GM12872 (cell line): ENCODE results near the gene SIL1.

Experiments used
- TF ChIP-seq, protein P1 (sequence below): IDR thresholded peaks from 3 replicates; pipeline ENCODE4 v1.5.1; 2011; ENCODE audit warnings: low read depth, mild to moderate bottlenecking, low read length, moderate library complexity; ENCODE audit not compliant: insufficient read depth

Gene SIL1

GRCh38 chr5:139212486-139212885 lies 14.3 kb upstream of the SIL1 start:
- TF ChIP-seq, protein P1, sequence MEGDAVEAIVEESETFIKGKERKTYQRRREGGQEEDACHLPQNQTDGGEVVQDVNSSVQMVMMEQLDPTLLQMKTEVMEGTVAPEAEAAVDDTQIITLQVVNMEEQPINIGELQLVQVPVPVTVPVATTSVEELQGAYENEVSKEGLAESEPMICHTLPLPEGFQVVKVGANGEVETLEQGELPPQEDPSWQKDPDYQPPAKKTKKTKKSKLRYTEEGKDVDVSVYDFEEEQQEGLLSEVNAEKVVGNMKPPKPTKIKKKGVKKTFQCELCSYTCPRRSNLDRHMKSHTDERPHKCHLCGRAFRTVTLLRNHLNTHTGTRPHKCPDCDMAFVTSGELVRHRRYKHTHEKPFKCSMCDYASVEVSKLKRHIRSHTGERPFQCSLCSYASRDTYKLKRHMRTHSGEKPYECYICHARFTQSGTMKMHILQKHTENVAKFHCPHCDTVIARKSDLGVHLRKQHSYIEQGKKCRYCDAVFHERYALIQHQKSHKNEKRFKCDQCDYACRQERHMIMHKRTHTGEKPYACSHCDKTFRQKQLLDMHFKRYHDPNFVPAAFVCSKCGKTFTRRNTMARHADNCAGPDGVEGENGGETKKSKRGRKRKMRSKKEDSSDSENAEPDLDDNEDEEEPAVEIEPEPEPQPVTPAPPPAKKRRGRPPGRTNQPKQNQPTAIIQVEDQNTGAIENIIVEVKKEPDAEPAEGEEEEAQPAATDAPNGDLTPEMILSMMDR: no peak

DNA sequence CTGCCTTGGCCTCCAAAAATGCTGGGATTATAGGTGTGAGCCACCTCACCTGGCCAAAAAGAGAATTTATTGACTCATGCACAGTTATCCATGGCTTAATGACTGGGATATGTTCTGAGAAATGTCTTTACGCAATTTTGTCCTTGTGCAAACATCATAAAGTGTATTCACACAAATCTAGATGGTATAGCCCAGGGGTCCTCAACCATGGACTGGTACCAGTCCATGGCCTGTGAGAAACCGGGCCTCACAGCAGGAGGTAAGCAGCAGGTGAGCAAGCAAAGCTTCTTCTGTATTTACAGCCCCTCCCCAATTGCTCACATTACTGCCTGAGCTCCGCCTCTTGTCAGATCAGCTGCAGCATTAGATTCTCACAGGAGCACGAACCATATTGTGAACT lies 12.4 kb upstream of the SIL1 start:
- TF ChIP-seq, protein P1: no peak

DNA sequence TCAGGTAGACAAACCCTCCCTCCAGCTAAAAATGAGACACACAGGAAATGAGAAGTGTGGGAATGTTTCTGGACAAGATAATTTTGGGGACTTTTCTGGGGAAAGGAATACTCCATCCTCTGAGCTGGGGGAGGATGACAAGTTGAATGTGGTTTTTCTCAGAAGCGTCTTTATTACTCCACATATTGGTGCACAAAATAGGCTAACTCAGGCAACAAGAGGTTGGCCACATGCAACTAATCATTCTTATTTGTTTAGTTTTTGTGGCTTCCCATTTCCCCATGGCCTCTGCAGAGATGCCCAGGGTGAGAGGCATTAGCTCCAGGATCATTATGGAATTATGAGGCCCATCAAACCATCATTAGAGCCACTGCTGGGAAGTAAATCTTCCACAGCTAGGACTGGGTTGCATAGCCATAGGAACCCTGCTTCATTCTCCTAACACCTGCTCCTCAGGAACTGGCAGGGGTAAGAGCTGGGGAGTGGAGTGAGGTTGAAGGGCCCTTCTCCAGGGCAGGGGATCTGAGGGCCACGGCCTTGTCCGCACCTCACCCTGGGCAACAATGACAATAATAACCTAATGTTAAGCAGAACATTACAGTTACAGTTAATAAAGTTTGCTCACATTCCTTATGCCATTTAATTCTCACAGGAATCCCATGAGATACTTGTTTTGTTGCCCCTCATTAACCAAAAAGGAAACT lies 9.3 kb upstream of the SIL1 start:
- TF ChIP-seq, protein P1: no peak

- TF ChIP-seq, protein P1: no peak
These were observed 7.4 kb upstream of the SIL1 start for GRCh38 chr5:139205586-139205985.

GRCh38 chr5:139205124-139205523 lies 7.0 kb upstream of the SIL1 start:
- TF ChIP-seq, protein P1: no peak

- TF ChIP-seq, protein P1: no peak
These were observed 6.0 kb upstream of the SIL1 start for GRCh38 chr5:139204196-139204595.

DNA sequence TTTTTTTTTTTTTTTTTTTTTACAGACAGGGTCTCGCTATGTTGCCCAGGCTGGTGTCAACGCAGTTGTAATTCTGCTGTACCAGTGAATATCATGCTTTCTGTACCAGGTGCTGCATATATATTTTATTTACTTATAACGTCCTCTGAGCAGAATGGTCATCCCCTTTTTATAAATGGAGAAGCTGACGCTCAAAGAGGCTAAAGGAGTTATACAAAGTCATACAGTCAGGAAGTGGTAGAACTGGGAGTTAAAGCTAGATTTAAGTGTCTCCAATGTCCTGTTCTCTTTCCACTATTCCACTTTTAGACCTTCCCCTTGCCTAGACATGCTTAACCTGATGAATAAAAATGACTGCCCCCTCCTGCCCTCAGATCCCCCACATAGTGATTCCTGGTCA lies 1.2 kb upstream of the SIL1 start:
- TF ChIP-seq, protein P1: no peak
